H9 (cell line): Measurements from ENCODE around the gene FPGT. TPM values are rescaled to one million over a fixed set of nuclear protein-coding genes. Genes with fewer than 3 reads are reported as not detected.

Experiments
- DNase-seq: peaks from one replicate; pipeline ENCODE4 v3.0.0-alpha.2; 2017
- H2AFZ ChIP-seq: one replicate; pipeline ENCODE4 v1.6.1; 2013; ENCODE audit warnings: mild to moderate bottlenecking, low read length, control low read depth, moderate library complexity
- H2AK5ac ChIP-seq: 2 replicates; pipeline ENCODE4 v1.6.1; 2013; ENCODE audit warnings: low read length, control low read depth, mixed read lengths; ENCODE audit not compliant: insufficient read length
- H2BK120ac ChIP-seq: one replicate; pipeline ENCODE4 v1.6.1; 2013; ENCODE audit warnings: low read depth, mild to moderate bottlenecking, low read length, control low read depth, inconsistent platforms; ENCODE audit not compliant: poor library complexity, severe bottlenecking
- H2BK12ac ChIP-seq: 2 replicates; pipeline ENCODE4 v1.6.1; 2013; ENCODE audit warnings: low read length, control low read depth, mixed read lengths, low read depth; ENCODE audit not compliant: insufficient read length
- H2BK15ac ChIP-seq: 2 replicates; pipeline ENCODE4 v1.6.1; 2013; ENCODE audit warnings: low read depth, low read length, control low read depth
- H2BK20ac ChIP-seq: one replicate; pipeline ENCODE4 v1.6.1; 2013; ENCODE audit warnings: low read depth, mild to moderate bottlenecking, low read length, control low read depth, inconsistent platforms; ENCODE audit not compliant: poor library complexity, severe bottlenecking
- H2BK5ac ChIP-seq: 2 replicates; pipeline ENCODE4 v1.6.1; 2013; ENCODE audit warnings: low read length, control low read depth, mixed read lengths; ENCODE audit not compliant: insufficient read length
- H3K14ac ChIP-seq: 2 replicates; pipeline ENCODE4 v1.6.1; 2013; ENCODE audit warnings: low read length, control low read depth; ENCODE audit not compliant: insufficient read depth
- H3K18ac ChIP-seq: 2 replicates; pipeline ENCODE4 v1.6.1; 2013; ENCODE audit warnings: low read depth, mild to moderate bottlenecking, mixed read lengths, low read length, control low read depth; ENCODE audit not compliant: insufficient read length
- H3K23ac ChIP-seq: 2 replicates; pipeline ENCODE4 v1.6.1; 2013; ENCODE audit warnings: low read length, control low read depth, mixed read lengths, low read depth; ENCODE audit not compliant: insufficient read length
- H3K23me2 ChIP-seq: 2 replicates; pipeline ENCODE4 v1.6.1; 2013; ENCODE audit warnings: low read depth, mild to moderate bottlenecking, mixed read lengths, low read length, control low read depth; ENCODE audit not compliant: insufficient read length, poor library complexity, severe bottlenecking
- H3K27ac ChIP-seq: 2 replicates; pipeline ENCODE4 v1.5.1; 2013; ENCODE audit warnings: low read length, control low read depth, mixed read lengths, low read depth; ENCODE audit not compliant: insufficient read length
- H3K27me3 ChIP-seq: 2 replicates; pipeline ENCODE4 v1.6.1; 2013; ENCODE audit warnings: low read length, control low read depth, inconsistent platforms; ENCODE audit not compliant: insufficient read depth
- H3K4ac ChIP-seq: 2 replicates; pipeline ENCODE4 v1.6.1; 2013; ENCODE audit warnings: low read depth, mild to moderate bottlenecking, control low read depth, inconsistent platforms, low read length, moderate library complexity
- H3K4me1 ChIP-seq: 2 replicates; pipeline ENCODE4 v1.6.1; 2013; ENCODE audit warnings: low read length, control low read depth, inconsistent platforms; ENCODE audit not compliant: insufficient read depth
- H3K4me2 ChIP-seq: 2 replicates; pipeline ENCODE4 v1.6.1; 2013; ENCODE audit warnings: low read length, control low read depth, mixed read lengths; ENCODE audit not compliant: insufficient read length, insufficient read depth
- H3K56ac ChIP-seq: 2 replicates; pipeline ENCODE4 v1.6.1; 2013; ENCODE audit warnings: low read depth, mild to moderate bottlenecking, mixed read lengths, low read length, control low read depth; ENCODE audit not compliant: insufficient read length
- H3K79me1 ChIP-seq: 2 replicates; pipeline ENCODE4 v1.6.1; 2013; ENCODE audit warnings: low read depth, mild to moderate bottlenecking, moderate library complexity, low read length, control low read depth, inconsistent platforms; ENCODE audit not compliant: insufficient read depth, poor library complexity, severe bottlenecking
- H3K79me2 ChIP-seq: 2 replicates; pipeline ENCODE4 v1.6.1; 2013; ENCODE audit warnings: low read length, control low read depth, inconsistent platforms; ENCODE audit not compliant: insufficient read depth
- H3K9ac ChIP-seq: 2 replicates; pipeline ENCODE4 v1.6.1; 2013; ENCODE audit warnings: low read length, control low read depth, mixed read lengths; ENCODE audit not compliant: insufficient read length; ENCODE audit errors: extremely low read depth
- H3K9me3 ChIP-seq: one replicate; pipeline ENCODE4 v1.6.1; 2013; ENCODE audit warnings: low read depth, low read length, inconsistent platforms; ENCODE audit not compliant: control insufficient read depth
- H3T11ph ChIP-seq: one replicate; pipeline ENCODE4 v1.6.1; 2013; ENCODE audit warnings: mild to moderate bottlenecking, low read length, control low read depth, inconsistent platforms
- H4K20me1 ChIP-seq: one replicate; pipeline ENCODE4 v1.6.1; 2013; ENCODE audit not compliant: control insufficient read depth, insufficient read length, insufficient read depth
- H4K5ac ChIP-seq: 2 replicates; pipeline ENCODE4 v1.6.1; 2013; ENCODE audit warnings: low read depth, mild to moderate bottlenecking, mixed read lengths, low read length, control low read depth; ENCODE audit not compliant: insufficient read length
- H4K8ac ChIP-seq: replicated peaks from 2 replicates; pipeline ENCODE4 v1.6.1; 2013; ENCODE audit warnings: low read length, control low read depth, mixed read lengths, low read depth; ENCODE audit not compliant: insufficient read length
- H4K91ac ChIP-seq: 2 replicates; pipeline ENCODE4 v1.6.1; 2013; ENCODE audit warnings: low read depth, mild to moderate bottlenecking, moderate library complexity, mixed read lengths, low read length, control low read depth; ENCODE audit not compliant: insufficient read length
- H3K27ac Mint-ChIP-seq, 3 experiments: 2 replicates in 2 of 3; 3 replicates in 1 of 3; pipeline ENCODE4 v1.8.0; 2020 to 2021; ENCODE audit warnings: mixed read lengths in 3 of 3, mild to moderate bottlenecking in 1 of 3, moderate library complexity in 1 of 3
- H3K27me3 Mint-ChIP-seq: 2 replicates; pipeline ENCODE4 v1.8.0; 2021; ENCODE audit warnings: low read depth, mild to moderate bottlenecking, moderate library complexity, mixed read lengths
- H3K36me3 Mint-ChIP-seq, 3 experiments: 2 replicates in 2 of 3; 3 replicates in 1 of 3; pipeline ENCODE4 v1.8.0; 2020 to 2021; ENCODE audit warnings: low read depth in 3 of 3, mixed read lengths in 3 of 3; ENCODE audit not compliant: insufficient read depth in 1 of 3
- H3K4me1 Mint-ChIP-seq, 2 experiments: 2 replicates each; pipeline ENCODE4 v1.8.0; 2020; ENCODE audit warnings: mixed read lengths in 2 of 2
- H3K4me3 Mint-ChIP-seq, 2 experiments: 2 replicates in 1 of 2; 3 replicates in 1 of 2; pipeline ENCODE4 v1.8.0; 2020 to 2021; ENCODE audit warnings: mild to moderate bottlenecking in 2 of 2, mixed read lengths in 2 of 2, moderate library complexity in 1 of 2
- H3K9me3 Mint-ChIP-seq, 2 experiments: 2 replicates in 1 of 2; 3 replicates in 1 of 2; pipeline ENCODE4 v1.8.0; 2020; ENCODE audit warnings: mild to moderate bottlenecking in 2 of 2, mixed read lengths in 2 of 2, moderate library complexity in 1 of 2
- CTCF ChIP-seq: fragments of 200-600 bp; sonication (generic); conservative IDR thresholded peaks from 3 replicates; pipeline ENCODE4 v1.8.0; 2021; ENCODE audit warnings: antibody characterized with exemption, mild to moderate bottlenecking
- WGBS: extraction: QIAGEN DNeasy Blood & Tissue Kit; methylation state at CpG from one replicate; pipeline ENCODE4 v1.1.7; 2013; ENCODE audit warnings: missing lambda C conversion rate, low lambda C conversion rate, mixed read lengths; ENCODE audit not compliant: insufficient read length; ENCODE audit errors: extremely low coverage; 5-methylcytosine and 5-hydroxymethylcytosine counted together
- total RNA-seq: library from RNA; stranded (reverse); gene quantifications from 2 replicates; pipeline ENCODE4 v1.2.1, GENCODE V29; 2021

FPGT gene
- total RNA-seq, 1 experiment from 2014 or later = 5.2 TPM

- Histone ChIP-seq H2BK20ac (no peak overlapping the region), H3K27ac (no peak overlapping the region), H3K4ac (no peak overlapping the region), H4K20me1 (no peaks in the 10 kb centered on the region), H3K27me3 (no peaks in the 10 kb centered on the region), H4K5ac (no peak overlapping the region), H3K14ac (no peak overlapping the region), H2BK120ac (no peak overlapping the region), H3T11ph (no peak overlapping the region), H2BK5ac (no peak overlapping the region), H4K8ac (no peak overlapping the region), H2BK15ac (no peak overlapping the region), H3K4me2 (no peak overlapping the region), H3K23ac (no peak overlapping the region), H3K23me2 (peaks cover 5% of the 10 kb centered on the region), H3K79me2 (no peaks in the 10 kb centered on the region), H2AK5ac (no peak overlapping the region), H4K91ac (no peak overlapping the region), H3K56ac (no peak overlapping the region), H3K4me1 (no peaks in the 10 kb centered on the region), H2AFZ (no peak overlapping the region), H3K9me3 (no peaks in the 10 kb centered on the region), H3K9ac (no peak overlapping the region), H3K18ac (no peak overlapping the region), H2BK12ac (no peak overlapping the region), H3K79me1 (no peaks in the 10 kb centered on the region)
- TF ChIP-seq CTCF = no peak
- H3K27ac Mint-ChIP-seq = no peak overlapping the region
- WGBS = no CpG with 5 or more reads among the region's 2 CpGs
- H3K4me3 Mint-ChIP-seq = no peak overlapping the region
- H3K9me3 Mint-ChIP-seq = 0 out of 5 replicates have a peak, but pooled peaks cover 0 to 1% of the 10 kb centered on the region in 2 experiments
- DNase-seq = no peak
- peaks cover 2 to 9% of the 10 kb centered on the region in 2 experiments; a peak in 3 of 4 replicates for H3K4me1 Mint-ChIP-seq
- no peaks in the 10 kb centered on the region for H3K36me3 Mint-ChIP-seq
- H3K27me3 Mint-ChIP-seq = peaks cover 2% of the 10 kb centered on the region
Observed at GRCh38 chr1:74193908-74194307, 4.1 kb upstream of the FPGT start.
